Central memory CD8-positive, alpha-beta T cell (primary cell): ENCODE measurements around the gene FIGNL2.
"Not testable (repeated sequence)": the region's sequence is repeated elsewhere in the genome, so short reads cannot be mapped to it uniquely, and the experiment has no call there.

ENCODE experiments used
- ATAC-seq: fragments of 150-1000 bp; cut with Tn5 transposase; replicated peaks from 2 replicates; pipeline ENCODE4 v1.10.0; 2022; ENCODE audit warnings: mild to moderate bottlenecking, moderate FRiP score, moderate number of reproducible peaks; ENCODE audit not compliant: poor library complexity, severe bottlenecking; ENCODE audit errors: extremely low read depth
- DNase-seq, 2 donors: peaks; one replicate each; pipeline ENCODE4 v3.0.0; 2021; ENCODE audit warnings: low spot score in 2 of 2
- H3K27ac Mint-ChIP-seq: one replicate; pipeline ENCODE4 v1.8.0; 2022; ENCODE audit warnings: low read depth, mild to moderate bottlenecking, moderate library complexity, mixed read lengths
- H3K27me3 Mint-ChIP-seq: one replicate; pipeline ENCODE4 v1.8.0; 2022; ENCODE audit warnings: mixed read lengths
- H3K36me3 Mint-ChIP-seq: one replicate; pipeline ENCODE4 v1.8.0; 2022; ENCODE audit warnings: mild to moderate bottlenecking, moderate library complexity, mixed read lengths; ENCODE audit not compliant: insufficient read depth
- H3K4me1 Mint-ChIP-seq: one replicate; pipeline ENCODE4 v1.8.0; 2022; ENCODE audit warnings: mixed read lengths
- H3K4me3 Mint-ChIP-seq: one replicate; pipeline ENCODE4 v1.8.0; 2022; ENCODE audit warnings: mild to moderate bottlenecking, moderate library complexity, mixed read lengths
- H3K9me3 Mint-ChIP-seq: one replicate; pipeline ENCODE4 v1.8.0; 2022; ENCODE audit warnings: mixed read lengths

Gene FIGNL2

DNA sequence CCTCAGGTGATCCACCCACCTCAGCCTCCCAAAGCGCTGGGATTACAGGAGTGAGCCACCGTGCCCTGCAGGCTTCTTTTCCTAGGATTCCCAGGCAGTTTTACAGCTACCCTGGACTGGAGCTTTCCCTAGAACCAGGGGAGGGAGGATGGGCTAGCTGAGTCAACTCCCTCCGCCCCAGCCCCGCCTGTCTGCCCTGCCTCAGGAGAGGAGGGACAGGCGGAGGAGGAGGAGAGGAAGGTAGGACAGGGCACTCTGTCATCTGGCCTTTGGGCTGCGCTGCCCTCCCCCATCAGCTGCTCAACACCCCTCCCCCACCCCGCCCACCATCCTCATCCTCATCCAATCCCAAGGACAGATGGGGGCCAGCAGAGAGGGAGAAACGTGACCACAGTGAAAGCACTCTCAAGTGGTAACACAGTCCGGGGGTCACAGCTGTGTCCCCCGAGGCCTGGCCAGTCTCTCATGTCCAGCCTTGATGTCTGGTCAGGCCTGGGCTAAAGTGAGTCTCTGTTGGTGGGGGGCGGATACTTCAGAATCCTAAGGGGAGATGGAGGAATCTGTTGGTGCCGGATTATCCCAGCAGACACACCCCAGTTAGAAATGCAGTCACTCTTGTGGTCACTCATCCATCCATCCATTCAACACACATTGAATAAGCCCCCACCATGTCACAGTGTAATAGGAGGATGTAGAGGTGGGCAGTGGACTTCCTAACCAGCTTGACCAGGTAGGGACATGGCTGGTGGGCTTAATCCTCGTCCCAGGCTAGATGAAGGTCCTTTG, 12.3 kb downstream of the FIGNL2 start:
- Mint-ChIP-seq H3K9me3 (no peaks in the 10 kb centered on the region), H3K4me3 (no peak overlapping the region), H3K4me1 (peaks cover 13% of the 10 kb centered on the region), H3K36me3 (no peaks in the 10 kb centered on the region), H3K27ac (no peak overlapping the region), H3K27me3 (peaks cover 82% of the 10 kb centered on the region)
- ATAC-seq (no peak), DNase-seq (no peak)

DNA sequence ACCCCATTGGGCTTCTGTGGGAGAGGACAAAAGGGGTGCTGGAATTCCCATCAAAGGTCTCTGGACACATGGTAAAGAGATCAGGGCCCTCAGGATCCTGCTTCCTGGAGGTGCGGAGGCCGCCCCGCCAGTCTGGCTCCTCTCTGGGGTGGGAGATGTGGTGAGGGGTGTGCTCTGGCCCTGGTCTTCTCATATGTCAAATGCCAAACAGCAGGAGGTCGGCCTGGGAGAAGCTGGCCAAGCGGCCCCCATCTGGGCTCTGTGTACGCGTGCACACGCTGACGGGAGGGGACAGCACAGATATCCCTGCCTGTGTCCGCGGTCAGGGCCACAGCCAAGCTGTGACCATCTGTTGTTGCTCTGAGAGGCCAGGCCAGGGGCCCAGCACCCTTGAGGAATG, 14.1 kb downstream of the FIGNL2 start:
- Mint-ChIP-seq H3K4me1 (peaks cover 13% of the 10 kb centered on the region), H3K9me3 (no peaks in the 10 kb centered on the region), H3K36me3 (no peaks in the 10 kb centered on the region), H3K27ac (no peak overlapping the region), H3K27me3 (peaks cover 82% of the 10 kb centered on the region), H3K4me3 (no peak overlapping the region)
- no peak for ATAC-seq
- no peak for DNase-seq

DNA sequence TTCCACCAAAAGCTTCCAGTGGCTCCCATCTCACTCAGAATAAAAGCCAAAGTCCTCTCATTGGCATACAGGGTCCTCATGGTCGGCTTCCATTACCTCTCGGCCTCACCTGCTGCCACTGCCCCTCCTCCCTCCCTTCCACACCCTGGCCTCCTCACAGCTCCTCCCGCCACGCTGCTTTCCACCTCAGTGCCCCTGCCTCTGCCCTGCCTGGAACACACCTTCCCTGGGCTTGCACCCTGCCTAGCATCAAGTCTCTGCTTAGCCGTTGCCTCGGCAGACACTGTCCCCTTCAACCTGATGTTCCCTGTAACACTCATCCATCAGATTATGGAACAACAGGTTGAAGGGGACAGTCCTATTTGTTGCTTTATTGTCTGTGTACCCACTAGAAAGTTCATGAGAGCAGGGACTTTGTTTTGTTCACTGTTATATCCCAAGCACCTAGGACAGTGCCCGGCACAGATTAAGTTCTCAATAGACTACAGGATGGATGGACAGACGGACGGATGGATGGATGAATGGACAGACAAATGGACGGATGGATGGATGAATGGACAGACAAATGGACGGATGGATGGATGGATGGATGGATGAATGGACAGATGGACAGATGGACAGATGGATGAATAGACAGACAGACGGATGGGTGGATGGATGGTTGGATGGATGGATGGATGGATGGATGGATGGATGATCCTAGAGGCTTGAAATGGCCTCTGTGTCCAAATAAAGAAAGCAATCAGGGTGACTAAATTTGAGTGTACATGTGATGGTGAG, 14.9 kb downstream of the FIGNL2 start:
- Mint-ChIP-seq H3K27me3 (peaks cover 77% of the 10 kb centered on the region), H3K4me3 (no peak overlapping the region), H3K4me1 (peaks cover 15% of the 10 kb centered on the region)

DNA sequence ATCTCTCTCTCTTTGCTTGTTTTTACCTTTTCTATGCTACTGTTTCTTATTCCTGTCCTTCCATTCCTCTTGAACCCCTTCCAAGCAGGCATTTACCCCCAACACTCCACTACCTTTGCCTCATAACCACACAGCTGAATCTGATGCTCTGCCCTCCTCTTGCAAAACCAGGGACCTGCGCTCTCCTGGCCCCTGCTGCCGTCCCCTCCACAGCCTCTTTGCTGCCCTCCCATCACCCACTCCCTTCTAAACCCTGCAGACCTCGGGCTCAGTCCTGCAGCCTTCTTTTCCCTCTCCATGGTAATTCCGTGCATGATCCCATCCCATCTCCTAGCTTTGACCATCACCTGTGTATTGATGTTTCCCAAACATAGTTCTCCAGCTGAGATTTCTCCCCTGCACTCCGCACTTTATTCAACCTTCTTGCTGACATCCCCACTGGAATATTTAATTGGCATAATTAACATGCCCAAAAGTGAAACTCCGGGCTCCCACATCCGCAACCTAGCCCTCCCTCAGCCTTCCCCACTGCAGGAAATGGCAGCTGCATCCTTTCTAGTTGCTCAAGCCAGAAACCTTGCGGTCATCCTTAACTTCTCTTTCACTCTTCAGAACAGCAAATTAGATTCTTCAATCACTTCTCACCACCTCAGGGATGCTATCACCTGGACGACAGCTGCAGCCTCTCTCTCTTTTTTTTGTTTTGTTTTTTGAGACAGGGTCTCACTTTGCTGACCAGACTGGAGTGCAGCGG, 16.0 kb downstream of the FIGNL2 start:
- no peak for ATAC-seq
- Mint-ChIP-seq H3K4me3 (peak overlapping the region; percentile 34), H3K4me1 (peaks cover 25% of the 10 kb centered on the region), H3K9me3 (no peaks in the 10 kb centered on the region), H3K27ac (no peak overlapping the region), H3K27me3 (peaks cover 66% of the 10 kb centered on the region), H3K36me3 (no peaks in the 10 kb centered on the region)
- DNase-seq = no peak

More for the DNA sequence above, 14.9 kb downstream of the FIGNL2 start:
- ATAC-seq (no peak), DNase-seq (no peak)
- Mint-ChIP-seq H3K9me3 (no peaks in the 10 kb centered on the region), H3K27ac (no peak overlapping the region), H3K36me3 (no peaks in the 10 kb centered on the region)

DNA sequence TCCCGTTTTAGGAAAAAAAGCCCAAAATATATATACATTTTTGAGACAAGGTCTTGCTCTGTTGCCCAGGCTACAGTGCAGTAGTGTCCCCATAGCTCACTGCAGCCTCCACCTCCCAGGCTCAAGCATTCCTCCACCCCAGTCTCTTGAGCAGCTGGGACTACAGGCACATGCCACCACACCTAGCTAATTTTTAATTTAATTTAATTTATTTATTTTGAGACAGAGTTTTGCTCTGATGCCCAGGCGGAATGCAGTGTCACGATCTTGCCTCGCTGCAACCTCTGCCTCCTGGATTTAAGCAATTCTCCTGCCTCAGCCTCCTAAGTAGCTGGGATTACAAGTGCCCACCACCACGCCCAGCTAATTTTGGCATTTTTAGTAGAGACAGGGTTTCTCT, 16.7 kb downstream of the FIGNL2 start:
- Mint-ChIP-seq H3K27me3 (peaks cover 59% of the 10 kb centered on the region), H3K4me1 (peaks cover 25% of the 10 kb centered on the region)
- H3K27ac Mint-ChIP-seq, H3K36me3 Mint-ChIP-seq, ATAC-seq, DNase-seq, H3K4me3 Mint-ChIP-seq, H3K9me3 Mint-ChIP-seq: not testable (repeated sequence)

DNA sequence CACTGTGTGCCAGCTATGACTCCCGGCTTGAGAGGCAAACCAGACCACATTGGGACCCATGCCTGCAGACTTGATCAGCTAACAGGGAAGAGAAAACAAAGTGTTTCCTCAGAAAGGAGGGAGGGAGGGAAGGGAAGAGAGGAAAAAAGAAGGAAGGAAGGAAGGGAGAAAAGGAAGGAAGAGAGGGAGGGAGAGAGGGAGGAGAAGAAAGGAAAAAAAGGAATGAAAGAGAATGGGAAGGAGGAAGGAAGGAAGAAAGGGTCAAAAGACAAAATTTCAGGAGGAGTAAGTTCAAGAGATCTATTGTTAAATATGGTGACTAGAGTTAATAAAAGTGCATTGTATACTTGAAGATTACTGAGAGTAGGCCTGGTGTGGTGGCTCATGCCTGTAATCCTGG, 18.9 kb downstream of the FIGNL2 start:
- no peak for DNase-seq
- no peak overlapping the region for H3K4me3 Mint-ChIP-seq
- H3K27ac Mint-ChIP-seq = no peak overlapping the region
- H3K9me3 Mint-ChIP-seq = no peaks in the 10 kb centered on the region
- no peaks in the 10 kb centered on the region for H3K36me3 Mint-ChIP-seq
- peaks cover 25% of the 10 kb centered on the region for H3K4me1 Mint-ChIP-seq
- peaks cover 50% of the 10 kb centered on the region for H3K27me3 Mint-ChIP-seq
- ATAC-seq = no peak

DNA sequence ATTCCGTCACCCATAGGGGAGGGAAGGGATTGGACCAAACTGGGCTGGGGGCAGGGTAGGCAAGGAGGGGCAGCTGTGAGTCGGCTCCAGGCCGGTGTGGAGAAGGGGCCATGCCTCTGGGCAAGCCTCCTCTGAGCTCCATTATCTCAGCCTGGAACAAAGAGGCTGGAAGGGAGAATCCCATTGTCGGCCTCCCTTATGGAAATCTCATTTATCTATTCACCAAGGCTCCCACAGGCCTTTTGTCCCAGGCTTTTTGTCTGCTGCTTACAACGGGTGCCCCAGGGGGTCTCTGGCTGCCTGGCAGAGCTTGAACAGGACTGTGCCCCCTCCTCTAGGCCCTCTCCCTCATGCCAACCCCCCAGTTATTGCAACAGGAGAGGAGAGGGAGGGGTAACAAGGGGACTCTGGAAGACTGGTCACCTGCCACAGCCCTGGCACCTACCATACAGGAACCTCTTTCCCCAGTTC, 19.5 kb downstream of the FIGNL2 start:
- no peak for DNase-seq
- Mint-ChIP-seq H3K27ac (no peak overlapping the region), H3K4me3 (no peak overlapping the region), H3K9me3 (no peaks in the 10 kb centered on the region), H3K36me3 (no peaks in the 10 kb centered on the region), H3K27me3 (peaks cover 44% of the 10 kb centered on the region), H3K4me1 (peaks cover 25% of the 10 kb centered on the region)
- no peak for ATAC-seq

DNA sequence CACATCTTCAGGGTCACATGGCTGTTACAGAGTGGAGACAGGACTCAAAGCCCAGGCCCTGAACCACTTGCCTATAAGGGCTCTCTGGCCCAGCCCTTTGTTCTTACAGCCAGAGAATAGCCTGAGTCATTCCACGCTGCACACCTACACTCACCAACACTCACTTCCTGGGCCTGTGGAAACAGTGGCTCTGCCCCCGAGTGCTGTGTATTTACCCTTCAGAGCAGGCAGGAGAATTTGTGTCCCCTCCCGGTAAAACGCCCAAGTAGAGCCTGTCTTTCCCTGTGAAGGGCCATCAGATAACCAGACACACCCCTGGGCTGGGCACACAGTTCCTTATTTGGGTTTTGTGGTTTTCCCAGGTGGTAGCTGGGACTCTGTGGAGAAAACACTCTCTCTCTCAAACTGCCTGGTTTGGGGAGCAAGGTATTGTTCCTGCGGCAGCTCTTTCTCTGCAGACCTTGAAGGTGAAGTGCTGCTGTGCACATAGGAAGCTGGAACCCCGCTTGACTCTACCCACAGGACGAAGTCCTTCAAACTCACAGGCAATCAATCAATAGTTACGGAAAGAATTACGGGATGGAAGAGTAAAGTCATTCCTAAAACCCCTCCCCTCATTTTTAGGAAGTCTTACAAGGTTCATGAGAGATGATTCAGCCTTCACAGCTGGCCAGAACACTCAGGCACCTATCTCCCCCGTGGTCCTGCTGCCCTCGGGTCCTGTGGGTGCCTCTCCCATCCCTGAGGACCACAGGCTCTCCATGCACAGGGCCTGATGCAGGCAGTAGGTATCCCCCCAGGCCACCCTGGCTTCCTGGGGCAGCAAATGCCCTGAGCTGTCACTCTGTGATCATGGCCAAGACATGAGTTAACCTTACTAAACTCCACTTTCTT, 20.3 kb downstream of the FIGNL2 start:
- H3K27ac Mint-ChIP-seq = no peak overlapping the region
- H3K27me3 Mint-ChIP-seq = peaks cover 35% of the 10 kb centered on the region
- H3K4me1 Mint-ChIP-seq = peaks cover 22% of the 10 kb centered on the region
- DNase-seq = no peak
- no peak overlapping the region for H3K4me3 Mint-ChIP-seq
- no peak for ATAC-seq
- H3K9me3 Mint-ChIP-seq = no peaks in the 10 kb centered on the region
- no peaks in the 10 kb centered on the region for H3K36me3 Mint-ChIP-seq

DNA sequence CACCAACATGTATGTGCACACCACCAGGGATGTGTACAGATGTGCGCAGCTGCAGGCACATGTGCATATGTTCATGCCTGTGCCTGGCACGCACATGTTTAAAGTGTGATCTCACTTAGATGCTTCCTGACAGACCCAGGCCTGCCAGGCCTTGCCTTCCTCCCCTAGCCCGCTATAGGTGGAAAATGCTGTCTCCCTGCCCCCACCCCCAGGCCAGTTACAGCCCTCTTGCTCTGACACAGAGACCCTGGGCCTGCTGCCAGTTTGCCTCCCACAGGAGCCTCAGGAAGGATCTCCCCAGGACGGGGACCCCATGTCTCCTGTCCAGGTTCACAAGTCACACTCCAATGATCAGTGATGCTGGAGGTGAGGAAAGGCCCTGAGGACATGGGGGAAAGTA, 21.6 kb downstream of the FIGNL2 start:
- peaks cover 22% of the 10 kb centered on the region for H3K27me3 Mint-ChIP-seq
- DNase-seq (no peak), ATAC-seq (no peak)
- no peaks in the 10 kb centered on the region for H3K36me3 Mint-ChIP-seq
- no peaks in the 10 kb centered on the region for H3K9me3 Mint-ChIP-seq
- no peak overlapping the region for H3K27ac Mint-ChIP-seq
- no peak overlapping the region for H3K4me3 Mint-ChIP-seq
- peaks cover 17% of the 10 kb centered on the region for H3K4me1 Mint-ChIP-seq

DNA sequence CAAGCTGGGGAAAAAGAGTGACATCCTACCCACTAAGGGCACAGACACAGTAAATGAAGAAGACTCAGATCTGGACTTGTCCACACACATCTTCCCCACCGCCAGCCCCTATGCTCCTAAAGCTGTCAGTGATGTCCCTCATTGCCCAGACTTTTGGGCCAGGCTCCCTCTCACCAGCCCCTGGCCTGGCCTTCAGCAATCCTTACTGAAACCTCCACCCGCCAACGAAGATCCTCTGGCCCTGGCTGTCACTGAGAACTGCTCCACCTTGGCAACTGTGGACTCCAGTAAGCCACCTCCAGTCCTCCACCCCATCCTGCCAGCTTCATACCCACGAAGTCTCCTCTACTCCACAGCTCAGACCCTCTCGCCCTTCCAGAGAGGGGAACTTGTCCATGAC, 23.3 kb downstream of the FIGNL2 start:
- no peaks in the 10 kb centered on the region for H3K36me3 Mint-ChIP-seq
- peaks cover 8% of the 10 kb centered on the region for H3K27me3 Mint-ChIP-seq
- no peaks in the 10 kb centered on the region for H3K9me3 Mint-ChIP-seq
- no peak overlapping the region for H3K4me3 Mint-ChIP-seq
- DNase-seq = no peak
- ATAC-seq = no peak
- peaks cover 17% of the 10 kb centered on the region for H3K4me1 Mint-ChIP-seq
- H3K27ac Mint-ChIP-seq = no peak overlapping the region

DNA sequence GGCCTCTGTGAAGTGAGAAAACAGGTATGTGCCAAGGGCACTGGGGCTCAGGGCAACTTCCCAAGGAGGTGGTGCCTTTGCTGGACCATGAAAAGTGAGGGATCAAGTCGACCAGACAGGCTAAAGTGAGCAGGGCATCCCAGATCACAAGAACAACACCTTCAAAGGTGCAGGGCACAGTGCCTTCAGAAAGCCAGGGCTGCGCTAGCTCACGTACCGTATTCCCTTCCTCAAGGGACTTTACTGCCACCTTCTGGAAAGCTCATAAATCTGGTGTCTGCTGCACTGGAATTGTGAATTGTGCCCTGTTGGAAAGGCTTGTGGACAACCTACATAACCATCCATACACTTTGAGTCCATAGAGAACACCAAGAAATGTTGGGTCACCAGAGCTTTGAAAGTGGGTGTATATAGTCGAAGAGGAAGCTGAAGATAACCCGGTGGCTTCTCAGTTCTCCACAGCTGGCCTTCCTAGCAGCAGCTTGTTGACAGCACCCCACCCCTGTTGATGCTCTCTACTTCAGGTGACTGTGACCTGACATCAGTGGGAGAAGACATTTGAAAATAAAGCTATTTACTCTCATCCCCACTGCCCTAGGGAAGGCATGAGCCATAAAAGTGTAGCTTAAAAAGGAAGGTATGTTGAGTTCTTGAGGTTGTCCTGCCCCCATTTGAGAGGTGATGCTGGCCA, 24.5 kb downstream of the FIGNL2 start:
- Mint-ChIP-seq H3K27ac (no peak overlapping the region), H3K36me3 (peaks cover 1% of the 10 kb centered on the region), H3K9me3 (no peaks in the 10 kb centered on the region), H3K4me1 (peaks cover 24% of the 10 kb centered on the region), H3K27me3 (no peaks in the 10 kb centered on the region), H3K4me3 (no peak overlapping the region)
- ATAC-seq (no peak), DNase-seq (no peak)
